Stimulated activated CD8-positive, alpha-beta memory T cell treated with anti-CD3 and anti-CD28 coated beads, Interleukin-4, amount 100 ng/mL, for 4 hours (primary cell): ENCODE measurements around the gene KRT82.
A peak's percentile ranks its signal among the peaks of the same experiment; 100 is the strongest.

ENCODE experiments used
- DNase-seq, 2 donors: peaks; one replicate each; pipeline ENCODE4 v3.0.0-alpha.2; 2020; ENCODE audit warnings: low read depth in 2 of 2, low spot score in 1 of 2

KRT82 gene

DNA sequence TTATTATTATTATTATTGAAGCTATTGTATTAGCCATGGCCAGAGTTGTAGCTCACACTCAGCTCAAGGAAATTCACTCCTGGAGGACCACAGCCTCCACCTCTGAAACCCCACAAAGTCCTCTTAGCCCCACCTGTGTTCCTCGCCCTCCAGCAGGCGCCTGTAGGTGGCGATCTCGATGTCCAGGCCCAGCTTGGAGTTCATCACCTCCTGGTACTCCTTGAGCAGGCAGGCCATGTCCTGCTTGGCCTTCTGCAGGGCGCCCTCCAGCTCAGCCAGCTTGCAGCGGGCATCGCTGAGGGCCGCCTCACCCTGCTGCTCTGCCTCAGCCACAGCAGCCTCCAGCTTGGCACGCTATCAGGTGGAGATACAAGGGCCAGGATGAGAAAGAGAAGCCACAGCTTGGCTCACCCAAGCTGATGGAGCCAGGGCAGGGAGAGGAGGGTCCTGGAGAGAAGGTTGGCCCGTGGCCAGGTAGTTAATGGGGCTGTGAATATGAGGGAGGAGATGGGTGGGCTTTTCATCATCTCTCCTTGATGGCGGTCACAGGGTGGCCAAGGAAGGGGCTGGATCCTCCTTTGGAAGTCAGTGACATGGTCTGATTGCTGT lies 43.9 kb downstream of the KRT82 start:
- no peak for DNase-seq

DNA sequence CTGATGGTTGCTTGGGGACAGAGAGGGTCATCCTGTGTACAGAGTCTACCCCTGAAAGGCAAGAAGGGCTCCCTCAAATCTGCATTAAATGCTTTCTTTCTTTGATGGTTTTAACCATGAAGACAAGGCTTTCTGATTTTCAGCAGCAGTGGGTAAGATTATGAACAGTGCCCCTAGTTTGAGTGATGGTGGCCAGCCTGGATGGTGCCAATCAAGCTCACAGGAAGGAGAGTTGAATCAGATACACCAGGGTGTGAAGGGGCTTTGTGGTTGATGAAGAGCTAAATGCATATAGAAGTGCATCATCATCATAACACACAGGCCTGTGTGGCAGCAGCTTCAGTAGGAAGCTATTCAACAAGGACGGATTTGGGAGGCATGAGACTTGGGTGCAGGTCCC lies 44.6 kb downstream of the KRT82 start:
- DNase-seq: no peak

DNA sequence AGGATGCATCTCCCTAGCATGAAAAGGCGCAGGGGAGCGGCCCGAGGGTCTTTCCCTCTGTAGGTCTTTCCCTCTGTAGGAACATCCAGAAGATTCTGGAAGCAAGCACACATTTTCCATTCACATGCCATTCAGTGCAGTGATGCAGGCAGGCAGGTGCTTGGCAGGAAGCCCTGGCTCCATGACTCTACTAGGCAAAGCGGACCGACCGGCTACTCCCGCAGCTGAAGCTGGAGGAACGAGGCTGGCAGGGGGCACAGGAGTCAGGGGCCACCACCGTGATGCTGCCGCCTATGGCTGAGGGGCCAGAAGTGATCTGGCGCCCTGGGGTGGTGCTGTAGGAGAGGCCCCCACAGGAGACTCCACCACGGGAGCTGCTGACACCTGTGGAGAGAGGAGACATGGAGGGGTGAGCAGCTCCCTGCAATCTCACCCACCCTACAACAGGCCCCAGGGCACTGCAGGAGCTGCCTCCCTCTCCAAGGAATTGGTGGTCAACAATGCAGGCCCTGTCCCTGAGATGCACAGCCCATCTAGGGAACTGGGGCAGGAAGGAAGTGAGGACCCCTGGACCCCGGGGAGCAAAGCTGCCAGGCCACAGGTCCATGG lies 45.4 kb downstream of the KRT82 start:
- DNase-seq: no peak

DNA sequence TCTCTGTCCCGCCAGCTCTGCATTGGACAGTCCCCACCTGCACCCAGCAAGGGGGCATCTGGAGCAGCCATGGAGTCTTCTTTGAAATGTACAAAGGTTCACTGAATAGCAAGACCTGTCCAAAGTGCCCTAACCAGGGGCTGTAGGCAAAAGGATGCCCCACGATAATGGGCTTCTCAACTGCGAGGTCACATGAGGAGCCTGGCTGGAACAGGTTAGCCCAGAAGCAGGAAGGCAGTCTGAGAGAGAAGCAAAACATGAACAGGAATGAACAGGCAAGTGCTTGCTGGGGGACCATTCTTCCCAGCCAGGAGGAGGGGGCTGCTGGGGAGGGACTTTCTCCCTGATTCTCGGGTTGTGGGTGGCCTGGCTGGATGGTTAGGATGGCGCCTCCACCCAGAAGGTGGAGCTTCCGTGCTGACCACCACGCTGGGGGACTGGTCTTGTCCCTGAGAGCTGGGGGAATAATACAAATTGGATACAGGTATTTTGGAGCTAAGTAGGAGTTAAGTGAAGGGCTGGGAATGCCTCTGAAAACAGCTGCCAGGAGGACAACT lies 46.0 kb downstream of the KRT82 start:
- no peak for DNase-seq

DNA sequence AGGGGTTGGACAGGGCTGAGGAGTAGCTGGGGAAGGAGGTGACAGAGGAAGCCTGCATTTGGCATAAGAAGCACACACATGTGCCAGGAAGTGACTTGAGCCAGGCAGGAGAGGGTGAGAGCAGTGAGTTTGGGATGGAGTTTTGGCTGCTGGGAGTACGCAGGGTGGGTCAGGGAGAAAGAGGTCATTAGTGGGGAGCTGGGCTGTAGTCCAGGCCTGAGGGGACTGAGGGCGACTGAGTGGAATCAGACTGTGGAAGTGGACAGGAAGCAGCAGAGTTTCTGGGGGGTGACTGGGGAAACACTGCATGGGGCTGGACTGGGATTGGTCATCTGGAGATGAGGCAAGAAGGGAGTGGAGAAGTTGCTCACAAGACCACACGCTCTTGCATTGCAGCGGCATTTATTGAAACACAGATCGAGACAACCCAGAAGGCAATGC lies 46.5 kb downstream of the KRT82 start:
- no peak for DNase-seq

DNA sequence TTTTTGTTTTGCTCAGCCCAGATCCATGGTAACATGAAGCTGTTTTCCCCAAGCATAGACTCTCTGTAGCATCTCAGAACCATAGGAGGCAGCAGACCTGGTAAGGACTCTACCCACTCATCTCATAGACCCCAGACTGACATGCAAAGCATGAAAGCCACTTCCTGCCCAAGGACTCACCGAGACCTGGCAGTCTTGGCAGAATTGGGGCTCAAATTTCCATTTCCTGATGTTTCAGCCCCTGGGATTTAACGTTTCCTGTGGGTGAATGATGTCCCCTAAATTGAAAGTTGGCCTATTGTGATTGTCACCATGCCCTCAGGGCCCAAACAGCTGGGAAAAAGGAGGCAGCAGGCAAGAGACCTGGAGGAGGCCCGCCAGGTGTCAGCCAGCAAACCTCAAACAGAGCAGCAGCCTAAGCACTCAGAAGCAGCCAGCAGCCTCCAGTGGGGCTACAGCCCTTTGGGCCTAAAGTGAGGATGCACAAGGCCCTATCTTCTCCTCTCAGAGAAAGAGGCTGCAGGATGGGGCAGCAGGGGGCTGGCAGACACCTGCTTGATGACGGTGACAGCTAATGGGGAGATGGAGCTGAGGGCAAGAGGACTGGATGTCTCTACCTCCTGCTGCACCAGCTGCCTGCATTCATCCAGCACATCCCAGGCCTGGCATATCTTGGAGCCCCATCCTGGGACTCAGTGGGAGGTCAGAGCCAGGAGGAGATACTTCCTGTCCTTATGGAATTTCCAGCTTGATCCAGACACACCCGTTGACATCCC lies 47.4 kb downstream of the KRT82 start:
- no peak for DNase-seq

DNA sequence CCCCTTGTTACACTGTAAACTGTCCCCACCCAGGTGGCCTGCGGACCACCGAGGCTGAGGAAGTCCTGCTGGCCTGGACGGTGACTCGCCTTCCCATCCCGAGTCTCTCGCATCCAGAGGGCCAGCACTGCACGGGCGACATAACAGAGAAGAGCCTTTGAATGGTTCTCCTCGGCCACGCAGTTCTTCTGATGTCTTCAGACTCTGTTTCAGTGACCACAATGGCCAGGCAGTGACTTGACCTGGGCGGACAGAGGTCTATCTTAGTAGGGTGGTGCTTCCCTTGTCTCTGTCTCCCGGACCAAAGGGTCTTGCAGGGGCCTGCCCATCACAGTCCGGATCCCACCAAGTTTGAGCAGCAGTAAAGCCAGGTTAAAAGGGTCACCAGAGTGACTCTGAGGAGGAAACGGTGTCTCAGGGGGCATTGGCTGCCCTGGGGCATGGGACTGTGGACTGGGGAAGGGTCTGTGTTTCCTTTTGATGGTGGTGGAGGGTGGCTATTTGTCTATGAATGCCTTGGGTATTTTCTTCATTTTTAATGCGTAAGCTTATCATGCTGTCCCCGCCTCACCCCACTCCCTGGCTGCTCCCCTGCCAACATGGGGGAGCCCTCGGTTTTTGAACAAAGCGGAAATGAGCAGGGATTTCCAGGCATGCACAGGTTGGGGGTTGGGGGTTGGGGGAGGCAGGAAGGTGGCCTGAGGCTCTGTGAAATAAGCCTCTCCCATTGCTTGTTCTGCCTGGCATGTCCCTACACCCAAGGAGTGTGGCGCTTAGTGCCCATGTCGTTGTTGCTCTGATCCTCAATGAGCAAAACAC lies 49.2 kb downstream of the KRT82 start:
- DNase-seq: no peak

DNA sequence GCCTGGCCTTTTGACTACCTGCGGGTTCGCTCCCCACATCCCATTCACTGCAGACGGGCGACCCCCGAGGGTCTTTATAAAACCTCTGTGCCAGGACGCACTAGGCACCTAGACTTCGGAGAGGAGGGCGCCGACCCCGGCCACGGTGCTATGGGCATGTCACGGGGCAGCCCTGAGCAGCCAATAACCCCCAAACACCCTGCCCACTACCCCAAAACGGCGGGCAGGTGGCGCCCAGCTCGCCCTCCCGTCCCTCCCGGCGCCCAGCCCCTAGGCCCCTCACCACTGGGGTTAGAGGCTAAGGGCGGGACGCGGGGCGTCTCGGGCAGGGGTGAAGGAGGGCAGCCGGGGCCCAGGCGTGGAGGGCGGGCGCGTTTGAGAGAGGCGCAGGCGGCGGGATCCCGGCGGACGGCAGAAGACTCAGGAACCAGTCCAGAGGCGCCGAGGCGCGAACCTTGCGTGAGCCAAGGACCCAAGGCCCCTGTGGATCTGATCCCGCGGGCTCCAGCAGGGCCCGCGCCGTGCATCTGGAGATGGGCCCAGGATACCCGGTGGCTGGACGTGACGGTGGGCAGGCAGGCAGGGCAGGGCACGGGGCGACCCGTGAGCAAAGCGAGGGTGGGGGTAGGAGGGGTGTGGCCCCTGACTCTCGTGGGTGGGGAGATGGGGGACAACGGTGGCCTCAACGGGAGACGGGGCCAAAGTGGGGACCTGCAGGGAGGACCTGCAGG lies 49.9 kb downstream of the KRT82 start:
- DNase-seq: no peak

DNA sequence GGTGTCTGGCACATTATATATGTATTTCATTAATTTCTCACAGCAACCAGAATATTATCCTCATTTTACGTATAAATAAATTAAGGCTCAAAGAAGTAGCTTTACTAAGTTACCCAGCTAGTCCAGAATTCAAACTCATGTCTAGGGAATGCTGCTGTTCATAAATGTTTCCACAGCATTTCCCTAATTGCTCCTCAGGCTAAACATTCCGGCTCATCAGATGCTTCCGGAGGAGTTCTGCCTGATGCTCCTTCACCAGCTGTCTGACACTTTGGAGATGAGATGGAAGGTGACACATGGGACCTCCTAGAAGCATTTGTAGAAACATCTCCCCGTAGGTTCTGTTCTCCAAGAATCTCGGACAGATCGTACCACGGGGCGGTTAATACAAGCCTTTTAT lies 51.0 kb downstream of the KRT82 start:
- no peak for DNase-seq

DNA sequence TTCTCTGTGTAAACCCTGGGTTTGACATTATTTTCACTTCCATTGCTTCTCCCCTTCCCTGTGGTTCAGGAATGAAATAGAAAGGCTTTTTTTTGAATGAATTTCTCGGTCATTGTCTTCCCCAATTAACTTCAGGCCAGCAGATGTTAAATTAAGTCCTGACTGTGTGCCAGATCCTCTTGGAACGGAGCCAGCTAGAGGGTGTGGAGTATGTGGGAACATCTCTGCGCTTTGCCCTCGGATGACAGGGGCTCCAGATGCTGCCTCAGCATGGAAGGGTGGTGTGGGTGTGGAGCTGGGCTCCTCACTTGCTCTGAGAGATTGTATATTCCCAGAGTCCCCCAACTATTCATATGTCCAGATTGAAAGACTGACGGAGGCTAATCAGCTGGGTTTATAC lies 51.9 kb downstream of the KRT82 start:
- DNase-seq: no peak

DNA sequence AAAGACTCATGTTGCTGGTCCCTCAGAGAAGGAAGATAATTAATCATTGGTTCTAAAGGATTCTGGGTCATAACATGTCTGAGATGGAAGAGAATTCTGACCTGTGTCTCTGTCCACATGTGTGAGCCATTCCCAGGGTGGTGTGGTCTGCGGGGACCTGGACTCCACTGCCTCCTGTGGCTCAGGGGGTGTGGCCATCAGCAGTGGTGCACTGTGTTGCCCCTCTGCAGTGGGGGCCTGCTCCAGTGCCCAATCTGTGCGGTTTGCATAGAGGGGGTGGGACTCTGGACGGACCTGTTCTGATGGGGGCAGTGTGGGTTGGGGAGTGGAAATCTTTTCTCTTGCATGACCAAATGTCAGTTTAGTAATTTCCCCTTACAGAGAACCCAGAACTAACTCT lies 52.4 kb downstream of the KRT82 start:
- DNase-seq: no peak

DNA sequence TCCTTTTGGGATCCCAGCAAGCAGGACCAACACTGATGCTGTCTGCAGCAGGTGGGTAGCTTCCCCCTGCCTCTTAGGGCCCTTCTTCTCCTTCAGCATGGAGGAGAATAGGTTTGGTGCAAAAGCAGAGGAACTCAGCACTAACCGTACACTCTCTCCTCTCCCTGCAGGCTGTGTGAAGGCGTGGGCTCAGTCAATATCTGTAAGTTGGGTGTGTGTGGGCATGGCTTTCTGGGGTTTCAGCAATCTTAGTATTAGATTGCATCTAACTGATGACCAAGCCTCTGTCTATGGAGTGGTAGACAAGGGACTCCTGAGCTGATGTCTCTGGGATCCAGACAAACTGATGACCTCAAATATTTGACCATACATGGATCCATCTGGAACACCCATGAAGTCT lies 53.2 kb downstream of the KRT82 start:
- DNase-seq: no peak

DNA sequence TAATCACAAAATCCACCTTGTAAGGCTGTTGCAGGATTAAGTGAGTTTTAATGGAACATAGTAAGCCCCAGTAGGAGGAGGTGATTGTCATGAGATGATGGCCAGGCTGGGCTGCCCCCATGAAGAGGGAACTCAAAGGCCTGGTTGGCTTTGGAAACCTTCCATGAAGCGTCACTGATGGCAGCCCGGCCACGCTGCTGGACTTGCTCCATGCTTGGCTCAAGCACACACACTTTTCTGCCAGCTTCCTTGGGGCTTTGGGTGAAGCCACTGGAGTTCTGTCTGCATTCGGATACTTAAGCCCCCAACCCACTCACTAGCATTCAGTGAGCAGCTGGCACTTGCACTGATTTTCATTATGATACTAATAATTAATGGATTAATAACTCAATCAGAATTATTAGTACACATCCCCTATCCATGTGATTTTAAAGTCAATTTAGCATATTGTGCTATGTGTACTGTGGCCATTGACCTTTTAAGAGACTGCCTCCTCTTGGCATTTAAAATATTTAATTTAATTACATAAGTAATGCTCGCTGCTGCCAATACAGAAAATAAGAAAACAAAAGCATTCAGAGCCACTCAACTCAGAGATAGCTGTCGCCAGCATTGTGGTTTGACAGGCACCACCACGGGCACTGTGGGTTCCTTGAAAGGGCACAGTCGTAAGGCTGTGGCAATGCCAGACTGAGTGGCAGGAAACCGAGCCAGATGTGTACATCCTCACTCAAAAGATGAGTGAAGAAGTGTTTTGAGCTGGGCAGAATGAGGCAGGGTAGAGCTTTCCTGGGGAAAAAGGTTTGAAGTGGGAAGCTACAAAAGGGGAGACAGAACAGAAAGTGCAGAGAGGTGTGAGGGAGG lies 54.7 kb downstream of the KRT82 start:
- DNase-seq: peak; percentile 12 to 36

DNA sequence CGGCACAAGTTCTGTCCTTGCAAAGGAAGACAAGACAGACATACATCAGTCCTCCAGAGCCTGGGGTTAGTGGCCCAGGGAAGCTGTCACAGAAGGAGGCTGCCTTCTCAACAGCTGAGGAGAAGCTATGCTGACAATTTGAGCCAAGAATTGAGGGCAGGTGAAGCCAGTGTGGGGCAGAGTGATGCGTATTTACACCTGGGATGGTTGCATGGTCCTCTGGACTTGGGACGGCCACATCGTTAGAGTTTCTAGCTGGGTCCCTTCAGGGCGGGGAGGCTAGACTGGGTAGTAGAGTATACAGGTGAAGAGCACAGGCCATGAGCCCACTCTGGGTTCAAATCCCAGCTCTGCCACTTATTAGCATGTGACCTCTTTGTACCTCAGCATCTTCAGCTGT lies 55.3 kb downstream of the KRT82 start:
- no peak for DNase-seq

DNA sequence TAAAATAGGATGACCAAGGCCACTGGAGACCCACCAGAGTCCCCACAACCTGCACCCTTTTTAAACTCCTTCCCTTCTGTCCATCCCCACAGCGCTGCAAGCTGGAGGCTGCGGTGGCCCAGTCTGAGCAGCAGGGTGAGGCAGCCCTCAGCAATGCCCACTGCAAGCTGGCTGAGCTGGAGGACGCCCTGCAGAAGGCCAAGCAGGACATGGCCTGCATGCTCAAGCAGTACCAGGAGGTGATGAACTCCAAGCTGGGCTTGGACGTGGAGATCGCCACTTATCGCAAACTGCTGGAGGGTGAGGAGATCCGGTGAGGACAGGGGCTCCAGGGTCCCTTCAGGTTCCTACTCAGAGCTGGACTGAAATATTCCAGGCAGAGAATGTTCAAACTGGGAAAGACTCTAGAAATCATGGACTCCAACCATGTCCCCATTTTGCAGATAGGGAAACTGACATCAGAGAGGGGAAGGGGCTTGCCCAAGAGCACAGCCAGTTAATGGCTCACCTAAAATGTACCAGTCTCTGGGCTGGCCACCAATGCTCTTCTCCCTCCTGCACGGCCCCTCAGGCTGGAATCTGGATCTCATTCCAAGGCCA lies 56.0 kb downstream of the KRT82 start:
- DNase-seq: no peak

DNA sequence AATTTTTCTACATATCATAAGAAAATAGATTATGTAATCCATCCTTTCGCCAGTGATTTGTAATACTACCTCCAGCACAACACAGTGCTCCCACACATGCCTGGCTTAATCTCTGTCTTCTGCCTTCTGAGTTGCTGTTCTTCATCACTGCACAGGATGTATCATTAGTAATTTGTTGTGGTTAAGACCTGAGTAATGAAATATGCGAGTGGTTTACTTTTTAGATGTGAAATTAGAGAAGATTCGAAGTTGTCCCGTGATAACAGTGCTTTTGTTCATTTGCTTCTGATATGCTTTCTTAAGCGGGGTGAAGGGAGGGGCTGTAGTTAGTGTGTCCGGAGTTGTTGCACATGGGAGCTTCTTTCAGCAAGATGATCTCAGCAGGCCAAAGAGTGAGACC lies 56.9 kb downstream of the KRT82 start:
- no peak for DNase-seq

DNA sequence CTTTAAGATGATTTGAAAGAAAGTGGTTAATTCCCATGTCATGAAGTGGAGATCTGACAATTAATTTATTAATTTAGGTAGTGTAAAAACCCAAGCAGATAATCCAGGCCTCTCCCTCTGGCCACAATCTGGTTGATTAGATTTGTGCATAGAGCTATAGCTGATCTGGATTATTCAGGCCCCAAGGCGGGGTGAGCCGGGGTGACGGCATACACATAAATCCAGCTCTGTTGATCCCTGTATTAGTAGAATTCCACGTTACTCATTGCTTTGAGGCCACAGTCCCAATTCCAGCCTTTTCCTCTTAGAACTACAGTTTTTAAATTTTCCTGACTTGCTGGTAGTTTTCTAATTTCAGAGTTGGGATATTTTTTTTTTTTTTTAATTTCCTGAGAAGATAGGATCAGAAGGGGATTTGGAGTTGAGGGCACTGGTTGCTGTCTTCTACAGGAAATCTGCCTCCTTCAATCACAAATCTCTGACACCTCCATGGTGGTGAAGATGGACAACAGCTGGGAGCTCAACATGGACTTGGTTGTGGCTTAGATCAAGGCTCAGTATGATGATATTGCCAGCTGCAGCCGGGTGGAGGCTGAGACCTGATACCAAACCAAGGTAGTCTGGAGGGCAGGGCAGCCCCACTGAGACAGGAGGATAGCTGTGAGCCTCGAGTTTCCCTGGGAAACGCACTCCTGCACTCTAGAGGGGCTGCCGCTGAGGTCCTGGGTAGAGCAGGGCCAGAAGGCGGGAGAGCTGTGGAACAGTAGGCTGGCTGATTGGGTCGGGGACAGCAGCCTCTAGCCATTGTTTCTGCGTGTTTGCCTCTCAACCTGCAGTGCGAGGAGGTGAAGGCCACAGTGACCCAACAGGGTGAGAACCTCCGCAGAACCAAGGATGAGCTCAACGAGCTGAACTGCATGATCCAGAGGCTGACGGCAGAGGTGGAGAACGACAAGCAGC lies 58.3 kb downstream of the KRT82 start:
- DNase-seq: no peak

DNA sequence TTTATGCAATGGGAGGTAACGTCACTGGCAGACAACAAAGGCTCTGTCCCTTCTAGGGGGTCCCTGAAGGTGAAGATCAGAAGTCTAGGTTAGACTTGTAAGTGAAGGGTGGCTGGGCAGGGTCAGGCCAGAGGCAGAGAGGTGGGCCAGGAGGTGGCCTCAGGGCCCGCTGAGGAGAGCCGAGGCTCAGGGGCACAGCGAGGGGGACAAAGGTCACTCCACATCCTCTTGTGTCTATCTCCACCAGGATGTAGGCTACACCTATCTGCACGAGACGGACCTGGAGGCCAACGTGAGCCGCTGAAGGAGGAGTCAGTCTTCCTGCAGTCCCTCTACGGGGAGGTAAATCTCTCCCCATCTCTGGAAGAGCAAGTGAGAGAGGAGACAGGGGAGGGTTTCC lies 59.1 kb downstream of the KRT82 start:
- no peak for DNase-seq
